ENCODE data around the gene RASSF5. TPM values are rescaled to one million over a fixed set of nuclear protein-coding genes. Genes with fewer than 3 reads are reported as not detected.

RASSF5 gene
- total and polyA plus RNA-seq, 8 donors: 6.7 to 22.3 (median 12.5) TPM

- Histone ChIP-seq H3K4me1 (peaks cover 8 to 20% (median 9%) of the 10 kb centered on the region in 3 donors), H3K9me3 (no peaks in the 10 kb centered on the region), H3K27ac (peak overlapping the region; percentile 57 to 80 (median 73)), H3K27me3 (no peaks in the 10 kb centered on the region), H3K4me3 (peak overlapping the region; percentile 76 to 96 (median 86)), H3K36me3 (no peaks in the 10 kb centered on the region)
- 17 to 18% methylated on average over 26 of the region's 26 CpGs for WGBS, 2 donors
- intact Hi-C loops (cut with DNase I): loop anchor here in 1 of 3 donors (5.0 kb wide), 1 partner anchor 33 kb away; no protein-coding TSS in a partner anchor
- TF ChIP-seq CTCF (IDR thresholded peaks at IDR 0.05): peak; percentile 32 to 74 (median 70)
- ATAC-seq (peak; percentile 65 to 79 (median 70)), DNase-seq (peak; percentile 79 to 98 (median 90)), FAIRE-seq (no peak)
These were observed 127.2 kb downstream of the RASSF5 start for GRCh38 chr1:206634365-206635079.

- DNase-seq: peak; percentile 95 to 99 (median 96)
- Histone ChIP-seq H3K27ac (peak within 1 kb of the TSS; percentile 57 to 80 (median 73)), H3K4me1 (peaks cover 8 to 20% (median 9%) of the 10 kb centered on the region in 3 donors), H3K27me3 (no peaks in the 10 kb centered on the region), H3K9me3 (no peaks in the 10 kb centered on the region), H3K4me3 (peak within 1 kb of the TSS; percentile 76 to 96 (median 86)), H3K36me3 (no peaks in the 10 kb centered on the region)
- WGBS, 2 donors: 1% methylated on average over 66 to 84 of the region's 84 CpGs
- ATAC-seq: peak; percentile 97 to 98 (median 98)
- TF ChIP-seq CTCF (IDR thresholded peaks at IDR 0.05): no peak
- intact Hi-C loops (cut with DNase I): no loop called here
- no peak for FAIRE-seq
These were observed 128.0 kb downstream of the RASSF5 start, which contains the start of gene DYRK3 for GRCh38 chr1:206635080-206635977. Gene DYRK3, plus strand, starts transcription at chr1:206635536. Its CDS starts 168 bp downstream, at chr1:206635704.

GRCh38 chr1:206635978-206636345 is 128.6 kb downstream of the RASSF5 start:
- no peaks in the 10 kb centered on the region for H3K27me3 ChIP-seq
- no peak for FAIRE-seq
- WGBS, 2 donors: 3% methylated on average over 14 of the region's 14 CpGs
- H3K9me3 ChIP-seq: no peaks in the 10 kb centered on the region
- no peaks in the 10 kb centered on the region for H3K36me3 ChIP-seq
- DNase-seq: no peak
- peak in 3 of 4 donors; percentile 2 to 10 (median 3) for ATAC-seq
- peaks cover 7 to 17% (median 9%) of the 10 kb centered on the region in 3 donors for H3K4me1 ChIP-seq
- H3K27ac ChIP-seq: peak overlapping the region in 3 of 4 donors; percentile 68 to 80 (median 78)
- no peak for TF ChIP-seq CTCF (IDR thresholded peaks at IDR 0.05)
- peak overlapping the region; percentile 76 to 96 (median 86) for H3K4me3 ChIP-seq
- intact Hi-C loops (cut with DNase I): no loop called here

DNA sequence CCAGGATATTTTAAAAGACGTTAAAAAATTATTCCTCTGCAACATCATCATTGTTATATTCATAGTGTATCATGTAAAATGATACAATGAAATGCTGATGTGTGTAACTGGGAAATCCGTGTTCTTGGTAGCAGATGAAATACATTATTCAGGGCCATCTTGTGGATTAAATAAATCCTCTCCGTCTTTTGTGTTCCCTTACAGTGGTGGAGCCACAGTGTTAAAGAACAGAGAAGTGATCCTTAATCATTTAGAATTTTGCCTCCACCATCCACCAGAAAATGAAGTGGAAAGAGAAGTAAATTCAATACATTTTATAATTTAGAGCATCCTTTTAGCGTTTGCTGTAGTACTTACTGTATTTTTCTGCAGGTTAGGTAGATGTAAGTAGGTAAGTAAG is 129.3 kb downstream of the RASSF5 start:
- no peak for TF ChIP-seq CTCF (IDR thresholded peaks at IDR 0.05)
- no peak for FAIRE-seq
- Histone ChIP-seq H3K4me3 (no peak overlapping the region), H3K4me1 (peaks cover 5 to 15% (median 9%) of the 10 kb centered on the region in 3 donors), H3K36me3 (no peaks in the 10 kb centered on the region), H3K27ac (no peak overlapping the region), H3K27me3 (no peaks in the 10 kb centered on the region), H3K9me3 (no peaks in the 10 kb centered on the region)
- intact Hi-C loops (cut with DNase I): no loop called here
- no peak for DNase-seq
- 29 to 34% methylated on average over 4 of the region's 4 CpGs for WGBS, 2 donors
- no peak for ATAC-seq
